Gastroesophageal sphincter (tissue), 3 donors: ENCODE results near the gene RAB44.

ENCODE experiments used
- CTCF ChIP-seq, 4 experiments: fragments of 200-600 bp in 2 of 4; fragments of 450-650 bp in 2 of 4; sonication (generic) in 1 of 4; IDR thresholded peaks; one replicate each; pipeline ENCODE4 v1.5.1; 2017 to 2019; ENCODE audit warnings: antibody characterized with exemption in 4 of 4, mild to moderate bottlenecking in 2 of 4, moderate library complexity in 2 of 4
- POLR2AphosphoS5 ChIP-seq: sonication (generic); formaldehyde crosslinking; IDR thresholded peaks from one replicate; pipeline ENCODE4 v1.6.1; 2017; ENCODE audit warnings: antibody characterized with exemption

GRCh38 chr6:36719126-36719525, 21.5 kb downstream of the RAB44 start:
- TF ChIP-seq POLR2AphosphoS5 (no peak), CTCF (IDR thresholded peaks at IDR 0.05) (no peak)
